GM18511 (cell line): ENCODE results near the gene ERH.
A peak's percentile ranks its signal among the peaks of the same experiment; 100 is the strongest.

ENCODE experiments used
- ATAC-seq: cut with Tn5 transposase; IDR thresholded peaks from one replicate; pipeline ENCODE4 v1.9.1; 2021; ENCODE audit warnings: mild to moderate bottlenecking, moderate library complexity; ENCODE audit not compliant: unreplicated experiment

The ERH gene

GRCh38 chr14:69357544-69358200 is 40.4 kb downstream of the ERH start:
- ATAC-seq: no peak

DNA sequence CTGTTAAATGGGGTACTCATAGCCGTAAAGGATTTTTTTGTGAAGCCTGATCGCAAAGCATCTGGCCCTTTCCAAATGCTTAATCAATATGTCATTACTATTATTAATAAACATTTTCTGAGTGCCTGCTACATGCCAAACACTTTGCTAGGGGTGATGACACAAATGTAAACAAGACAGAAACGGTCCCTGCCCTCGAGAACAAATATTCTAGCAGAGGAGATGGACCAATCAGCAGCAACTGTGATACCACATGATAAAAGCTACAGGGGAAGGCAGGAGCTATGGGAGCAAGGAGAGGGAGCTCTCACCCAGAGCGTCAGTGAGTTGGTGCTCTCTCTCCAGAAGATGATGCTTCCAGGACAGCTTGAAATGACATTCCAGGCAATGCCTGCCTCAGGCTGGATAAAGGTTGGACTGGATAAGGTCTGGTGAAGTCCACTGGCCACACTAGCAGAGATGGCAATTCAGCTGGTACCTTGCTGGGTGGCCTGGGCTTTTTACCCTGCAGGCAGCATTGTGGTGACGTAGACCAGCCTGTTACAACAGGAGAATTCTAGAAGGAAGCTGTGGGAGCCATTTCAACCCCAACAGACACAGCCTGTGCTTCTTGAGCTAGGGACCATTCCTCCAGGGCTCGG is 41.1 kb downstream of the ERH start:
- ATAC-seq: no peak

DNA sequence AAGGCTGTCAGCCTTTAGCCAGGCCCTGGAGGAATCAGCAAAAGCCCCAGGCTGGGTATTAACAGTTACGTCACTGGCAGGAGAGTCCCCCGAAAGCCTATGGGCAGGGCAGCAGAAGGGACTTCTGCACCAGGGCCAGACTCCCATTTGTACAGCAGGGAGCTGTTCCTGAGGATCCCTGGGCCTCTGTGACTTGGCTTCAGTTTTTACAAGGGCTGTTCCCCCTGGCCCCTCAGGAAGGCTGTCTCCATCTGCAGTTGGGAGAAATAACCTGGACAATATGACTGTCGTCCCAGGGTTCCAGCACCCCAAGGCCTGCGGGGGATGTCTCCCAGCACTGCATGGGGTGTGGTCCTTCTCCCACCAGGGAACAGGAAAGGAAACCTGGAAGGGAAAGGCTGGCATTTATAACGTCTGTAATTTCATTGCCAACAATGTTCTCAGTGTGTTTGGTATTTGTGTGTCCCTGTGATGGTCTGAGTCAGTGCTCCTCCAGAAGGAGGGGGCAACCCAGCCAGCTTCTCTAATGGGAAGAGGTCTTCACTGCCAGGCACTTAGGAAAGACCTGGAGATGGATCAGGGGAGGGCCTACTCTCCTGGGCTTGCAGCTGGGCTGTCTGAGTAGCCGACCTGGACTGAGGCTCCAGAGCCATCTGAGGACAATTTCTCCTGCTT is 42.4 kb downstream of the ERH start:
- ATAC-seq: no peak

DNA sequence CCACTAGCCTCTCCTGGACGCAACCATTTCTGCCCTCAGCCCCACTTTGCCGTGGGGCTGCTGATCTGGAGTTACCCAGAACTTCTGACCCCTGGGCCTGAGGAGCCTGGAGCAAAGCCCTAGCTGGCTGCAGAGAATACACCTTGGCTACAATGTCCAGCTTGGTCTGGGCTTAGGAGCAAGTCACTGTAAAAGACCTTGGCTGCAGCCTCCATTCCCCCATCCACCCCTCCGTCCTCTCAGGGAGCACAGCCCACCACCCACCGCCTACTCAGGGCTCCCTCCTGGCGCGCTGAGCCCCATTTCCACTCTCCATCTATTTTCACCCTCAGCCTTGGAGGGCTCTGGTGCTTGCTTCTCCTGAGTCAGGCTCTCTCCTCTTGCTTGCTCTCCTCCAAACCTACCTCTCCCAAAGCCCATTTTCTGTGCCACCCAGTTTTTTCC is 42.9 kb downstream of the ERH start:
- no peak for ATAC-seq

DNA sequence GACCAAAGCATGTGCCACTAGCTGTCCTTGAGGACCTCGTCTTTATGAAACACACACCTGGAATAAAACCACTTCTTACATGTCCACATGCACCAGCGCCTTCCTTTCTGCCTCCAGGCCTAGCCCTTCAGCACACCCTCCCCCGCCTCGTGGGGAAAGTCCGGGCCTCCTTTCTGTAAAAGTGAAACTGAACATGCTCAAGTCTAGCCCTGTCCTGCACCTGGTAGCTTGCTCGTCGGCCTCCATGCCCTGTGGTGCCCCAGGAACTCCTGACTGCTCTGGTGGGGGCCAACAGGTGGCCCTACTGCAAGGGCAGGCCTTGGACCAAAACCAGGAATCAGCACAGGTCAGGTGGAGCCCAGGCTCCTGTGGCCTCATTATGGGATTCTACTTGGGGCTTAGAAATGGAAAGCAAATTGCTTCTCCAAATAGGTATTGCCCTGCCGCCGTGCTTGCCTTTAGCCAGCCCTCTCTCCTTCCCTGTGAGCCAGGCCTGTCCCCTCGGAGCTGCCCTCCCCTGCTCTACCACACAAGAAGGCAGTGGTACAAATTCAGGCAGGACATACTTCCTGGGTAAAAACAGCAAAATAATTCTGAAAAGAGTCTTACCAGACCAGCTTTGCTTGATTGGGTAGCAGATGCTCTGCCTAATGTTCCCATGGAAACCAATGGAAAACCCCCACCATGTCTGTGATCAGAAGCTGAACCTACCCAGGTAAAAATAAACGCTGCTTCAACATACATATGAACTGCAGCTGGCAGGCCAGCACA is 43.5 kb downstream of the ERH start:
- peak; percentile 89 for ATAC-seq

- ATAC-seq: no peak
Observed at GRCh38 chr14:69353168-69353567, 44.9 kb downstream of the ERH start.

GRCh38 chr14:69351911-69352310 is 46.2 kb downstream of the ERH start:
- no peak for ATAC-seq

GRCh38 chr14:69351385-69351784 is 46.7 kb downstream of the ERH start:
- no peak for ATAC-seq

DNA sequence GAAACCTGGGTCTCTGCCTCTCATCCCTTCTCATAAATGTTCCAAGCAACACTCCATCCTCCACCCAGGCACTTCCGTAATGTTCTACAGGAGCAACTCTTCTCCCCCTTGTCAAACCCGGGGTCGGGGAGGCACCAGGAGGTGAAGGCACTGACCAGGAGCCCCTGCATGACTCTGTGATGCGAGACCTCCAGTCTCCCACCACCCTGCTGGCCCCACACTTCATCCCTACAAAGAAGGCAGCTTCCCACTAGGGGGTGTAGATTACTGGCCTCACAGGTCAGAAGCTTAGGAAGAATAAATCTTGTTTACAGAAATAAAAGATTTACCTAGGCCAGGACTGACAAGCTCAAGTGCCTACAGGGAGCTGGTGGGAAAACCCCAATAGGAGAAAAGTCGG is 47.2 kb downstream of the ERH start:
- no peak for ATAC-seq

DNA sequence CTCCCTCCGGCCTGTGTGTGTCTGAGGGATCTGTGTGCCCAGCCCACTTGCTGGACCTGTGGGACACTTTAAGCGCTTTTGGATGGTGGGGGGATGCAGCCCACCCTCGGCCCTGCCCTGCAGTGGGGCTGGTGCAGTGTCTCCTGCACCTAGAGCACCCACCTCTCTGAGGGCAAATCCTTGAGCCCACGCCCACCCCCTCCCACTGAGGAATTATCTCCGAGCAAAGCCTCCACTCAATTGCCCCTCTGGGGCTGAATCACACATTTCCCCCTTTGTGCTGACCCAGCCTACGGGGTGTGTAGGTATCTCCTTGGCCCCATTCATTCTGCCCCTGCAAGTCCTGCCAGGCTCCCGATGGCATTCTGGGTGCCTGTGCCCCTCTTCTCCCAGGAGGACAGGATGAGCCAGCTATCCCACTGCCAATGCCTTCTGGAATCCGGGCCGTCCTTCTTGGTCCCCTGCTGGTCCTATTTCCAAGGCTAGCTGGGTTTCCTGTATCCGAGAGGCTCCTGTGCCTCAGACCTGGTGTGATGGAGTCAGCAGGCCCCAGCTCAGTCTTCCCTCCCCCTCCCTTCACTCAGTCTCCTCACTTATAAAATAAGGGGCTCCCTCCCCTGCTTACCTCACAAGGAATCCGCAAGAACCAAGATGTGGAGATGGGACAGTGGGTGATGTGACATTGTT is 48.9 kb downstream of the ERH start:
- ATAC-seq: no peak

DNA sequence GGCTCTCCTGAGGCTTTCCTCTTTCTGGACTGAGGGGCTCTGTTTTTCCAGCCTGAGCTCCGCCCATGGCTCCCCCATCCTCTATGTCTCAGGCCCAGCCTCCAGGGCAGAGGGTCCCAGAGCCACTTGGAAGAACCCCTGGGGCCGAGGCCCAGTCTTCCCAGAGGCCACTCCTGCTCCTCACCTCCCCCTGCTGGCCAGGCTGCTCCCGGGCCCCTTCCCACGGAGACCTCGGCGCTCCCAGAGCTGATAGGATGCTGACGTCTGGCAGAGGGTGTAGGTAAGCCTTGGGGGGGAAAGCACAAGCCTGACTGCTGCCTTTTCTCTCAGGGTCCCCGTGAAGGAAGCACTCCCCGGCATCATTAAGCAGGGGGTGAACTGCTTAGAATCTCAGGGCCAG is 51.4 kb downstream of the ERH start:
- ATAC-seq: no peak

GRCh38 chr14:69345402-69345801 is 52.7 kb downstream of the ERH start:
- ATAC-seq: no peak

DNA sequence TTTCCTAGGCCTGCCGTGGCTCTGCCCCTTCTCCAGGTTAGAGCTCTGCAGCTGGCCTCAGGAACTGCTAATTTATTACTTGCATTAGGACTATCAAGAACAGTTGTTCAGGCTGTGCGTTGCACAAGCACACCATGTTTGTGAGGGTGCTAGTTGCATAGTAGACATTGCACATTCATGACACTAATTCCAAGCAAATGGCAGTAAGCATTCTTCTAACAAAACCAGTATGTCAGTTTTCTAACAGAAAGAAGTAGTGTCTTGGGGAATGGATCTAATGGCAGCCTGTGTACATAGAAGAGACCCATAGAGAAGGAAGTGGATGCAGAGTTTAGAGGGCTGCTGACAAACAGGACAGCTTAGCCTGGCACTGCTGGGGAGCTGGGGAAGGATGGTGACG is 53.9 kb downstream of the ERH start:
- ATAC-seq: no peak

- ATAC-seq: no peak
Observed at GRCh38 chr14:69342928-69343525, 55.1 kb downstream of the ERH start.

DNA sequence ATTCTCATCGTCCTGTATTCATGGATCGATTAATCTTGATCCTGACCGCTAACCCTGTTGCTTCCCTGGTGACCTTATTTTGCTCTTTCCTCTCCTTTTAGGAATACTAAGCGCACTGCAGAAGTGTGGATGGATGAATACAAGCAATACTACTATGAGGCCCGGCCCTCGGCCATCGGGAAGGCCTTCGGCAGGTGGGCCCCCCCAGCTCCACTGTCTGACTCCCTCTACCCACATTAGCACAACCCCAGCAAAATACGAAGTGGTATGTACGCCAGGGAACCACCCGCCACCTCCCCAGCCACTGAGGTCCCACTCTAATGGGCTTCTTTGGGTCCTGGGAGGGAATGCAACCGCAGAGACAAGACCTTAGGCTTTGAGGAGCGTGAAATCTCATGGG is 58.7 kb downstream of the ERH start:
- no peak for ATAC-seq

DNA sequence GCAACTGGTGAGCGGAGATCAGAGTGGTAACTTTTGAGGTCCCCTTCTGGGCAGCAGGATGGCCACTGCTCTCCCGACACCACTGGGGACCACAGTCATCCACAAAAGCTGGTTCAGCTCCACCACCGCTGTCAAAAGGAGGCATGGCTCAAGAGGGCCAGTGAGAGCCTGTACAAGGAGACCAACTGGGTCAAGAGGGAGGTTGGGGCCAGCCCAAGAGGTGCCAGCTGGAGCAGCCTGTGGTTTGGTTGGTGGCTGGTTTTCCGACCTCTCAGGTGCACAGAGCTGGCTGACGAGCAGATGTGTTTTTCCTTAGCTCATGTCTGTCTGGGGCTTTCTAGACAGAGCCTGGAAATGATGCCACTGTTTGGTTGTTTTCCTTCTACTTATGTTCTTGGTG is 60.1 kb downstream of the ERH start:
- no peak for ATAC-seq

- ATAC-seq: no peak
Observed at GRCh38 chr14:69335371-69335771, 62.7 kb downstream of the ERH start.

DNA sequence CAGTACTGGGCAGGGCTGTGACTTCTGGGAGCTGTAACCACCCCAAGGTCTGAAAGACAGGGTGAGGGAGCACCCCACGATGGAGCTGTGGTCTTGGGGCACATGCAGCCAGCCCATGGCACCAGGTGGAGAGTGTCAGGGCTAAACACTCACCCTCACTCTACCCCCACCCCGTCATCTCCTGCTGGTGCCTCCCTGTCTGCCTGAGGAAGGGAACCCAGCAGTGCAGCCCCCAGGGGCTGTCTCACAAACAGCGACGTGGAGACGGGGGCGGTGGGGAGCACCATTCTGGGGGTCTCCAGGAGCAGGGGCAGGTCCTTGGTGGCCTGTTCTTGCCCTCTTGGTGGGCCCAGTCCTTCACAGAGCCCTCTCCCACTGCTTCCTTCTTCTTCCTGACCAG is 63.5 kb downstream of the ERH start:
- no peak for ATAC-seq

DNA sequence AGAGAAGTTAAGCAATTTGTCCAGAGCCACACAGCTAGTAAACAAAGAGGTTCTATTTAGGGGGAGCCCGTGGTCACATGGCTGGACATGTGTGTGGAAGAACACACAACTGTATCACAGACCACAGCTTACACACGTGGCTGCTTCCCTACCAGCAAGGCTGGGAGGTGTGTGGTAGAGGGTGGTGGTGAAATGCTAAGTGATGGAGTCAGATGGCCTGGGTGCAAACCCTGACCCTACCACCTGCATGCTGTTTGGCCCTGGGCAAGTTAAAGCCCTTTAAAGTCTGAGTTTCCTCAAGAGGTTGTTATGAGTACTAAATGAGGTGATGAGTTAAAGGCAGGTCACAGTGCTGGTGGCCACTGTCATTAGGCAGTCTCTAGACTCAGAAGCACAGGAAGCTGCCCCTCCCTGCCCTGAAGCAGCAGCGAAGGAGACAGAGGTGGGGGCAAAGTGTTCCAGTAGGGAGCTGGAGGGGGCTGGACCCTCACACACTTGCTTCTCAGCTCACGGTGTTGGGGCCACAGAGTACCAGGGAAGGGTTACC is 64.2 kb downstream of the ERH start:
- ATAC-seq: no peak

GRCh38 chr14:69332782-69333395 is 65.2 kb downstream of the ERH start:
- no peak for ATAC-seq
